ENCODE measurements around the gene HDAC5.

GRCh38 chr17:44070455-44071197 is 52.8 kb downstream of the HDAC5 start, which contains the start of gene G6PC3:
- TF ChIP-seq CTCF (IDR thresholded peaks at IDR 0.05) (no peak), POLR2AphosphoS5 (IDR thresholded peaks at IDR 0.05; ENCODE audit: low read depth, low read length) (peak; percentile 76), TCF7L2 (IDR thresholded peaks at IDR 0.05; ENCODE audit: low read depth, low read length) (0 out of 2 replicates have a peak, but pooled peaks have one; percentile 32)
